ENCODE results near the gene PLEKHO2. TPM values are rescaled to one million over a fixed set of nuclear protein-coding genes. Genes with fewer than 3 reads are reported as not detected.

The PLEKHO2 gene
- total RNA-seq, 4 donors from 2014 or later = 10.3 to 46.2 (median 23.0) TPM

DNA sequence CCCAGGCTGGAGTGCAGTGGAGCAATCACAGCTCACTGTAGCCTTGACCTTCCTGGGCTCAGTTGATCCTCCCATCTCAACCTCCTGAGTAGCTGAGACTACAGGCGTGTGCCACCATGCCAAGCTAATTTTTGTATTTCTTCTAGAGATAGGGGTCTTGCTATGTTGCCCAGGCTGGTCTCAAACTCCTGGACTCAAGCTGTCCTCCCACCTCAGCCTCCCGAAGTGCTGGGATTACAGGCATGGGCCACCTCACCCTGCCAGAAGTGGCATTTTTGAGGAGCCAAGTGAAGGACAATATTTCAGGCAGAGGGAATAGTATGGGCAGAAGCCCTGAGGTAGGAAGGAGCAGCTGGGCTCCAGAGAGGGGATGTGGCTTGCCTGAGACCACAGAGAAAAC lies 74.7 kb downstream of the PLEKHO2 start:
- H3K36me3 ChIP-seq = no peaks in the 10 kb centered on the region
- H3K27me3 ChIP-seq = no peaks in the 10 kb centered on the region
- H3K9me3 ChIP-seq = no peaks in the 10 kb centered on the region
- no peak overlapping the region for H3K4me3 ChIP-seq
- no peak for DNase-seq
- no peaks in the 10 kb centered on the region for H3K4me1 ChIP-seq
- no peak for TF ChIP-seq POLR2A (IDR thresholded peaks at IDR 0.05)
- TF ChIP-seq, protein P1, sequence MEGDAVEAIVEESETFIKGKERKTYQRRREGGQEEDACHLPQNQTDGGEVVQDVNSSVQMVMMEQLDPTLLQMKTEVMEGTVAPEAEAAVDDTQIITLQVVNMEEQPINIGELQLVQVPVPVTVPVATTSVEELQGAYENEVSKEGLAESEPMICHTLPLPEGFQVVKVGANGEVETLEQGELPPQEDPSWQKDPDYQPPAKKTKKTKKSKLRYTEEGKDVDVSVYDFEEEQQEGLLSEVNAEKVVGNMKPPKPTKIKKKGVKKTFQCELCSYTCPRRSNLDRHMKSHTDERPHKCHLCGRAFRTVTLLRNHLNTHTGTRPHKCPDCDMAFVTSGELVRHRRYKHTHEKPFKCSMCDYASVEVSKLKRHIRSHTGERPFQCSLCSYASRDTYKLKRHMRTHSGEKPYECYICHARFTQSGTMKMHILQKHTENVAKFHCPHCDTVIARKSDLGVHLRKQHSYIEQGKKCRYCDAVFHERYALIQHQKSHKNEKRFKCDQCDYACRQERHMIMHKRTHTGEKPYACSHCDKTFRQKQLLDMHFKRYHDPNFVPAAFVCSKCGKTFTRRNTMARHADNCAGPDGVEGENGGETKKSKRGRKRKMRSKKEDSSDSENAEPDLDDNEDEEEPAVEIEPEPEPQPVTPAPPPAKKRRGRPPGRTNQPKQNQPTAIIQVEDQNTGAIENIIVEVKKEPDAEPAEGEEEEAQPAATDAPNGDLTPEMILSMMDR (IDR thresholded peaks at IDR 0.05) = no peak
- intact Hi-C loops (cut with DNase I; ENCODE audit: low total_unique reads) = no loop called here
- H3K27ac ChIP-seq = no peak overlapping the region

- Histone ChIP-seq H3K27ac (no peak overlapping the region), H3K4me1 (no peaks in the 10 kb centered on the region), H3K9me3 (no peaks in the 10 kb centered on the region), H3K36me3 (no peaks in the 10 kb centered on the region), H3K27me3 (no peaks in the 10 kb centered on the region), H3K4me3 (no peak overlapping the region)
- intact Hi-C loops (cut with DNase I; ENCODE audit: low total_unique reads) = no loop called here
- TF ChIP-seq POLR2A (IDR thresholded peaks at IDR 0.05) = no peak
- TF ChIP-seq, protein P1 (IDR thresholded peaks at IDR 0.05) = no peak
- no peak for DNase-seq
These were observed 75.5 kb downstream of the PLEKHO2 start for GRCh38 chr15:64917211-64917610.

Other genes with a start within 250 kb of the PLEKHO2 start
- gene RBPMS2, start 66.3 kb upstream of the PLEKHO2 start, total RNA-seq = 10 to 100 TPM in 1 of 4 donors, 1 to 10 TPM in 3; 1.5 to 58.4 (median 6.4) TPM
- 1 to 10 TPM in 1 of 4 donors, under 1 TPM in 2, not detected in 1; 0.24 to 5.5 (median 0.29) TPM for gene PIF1, start 16.3 kb upstream of the PLEKHO2 start, total RNA-seq
- gene ANKDD1A, start 70.0 kb downstream of the PLEKHO2 start, total RNA-seq = 10 to 100 TPM in 3 of 4 donors, under 1 TPM in 1; 0.59 to 36.2 (median 17.7) TPM
- gene SPG21, start 148.0 kb downstream of the PLEKHO2 start, total RNA-seq = 100 to 1,000 TPM in 1 of 4 donors, 10 to 100 TPM in 3; 22.8 to 130 (median 80.7) TPM
- gene MTFMT, start 187.7 kb downstream of the PLEKHO2 start, total RNA-seq = 10 to 100 TPM; 11.5 to 30.1 (median 21.0) TPM
- gene SLC51B, start 203.5 kb downstream of the PLEKHO2 start, total RNA-seq = not detected
- gene RASL12, start 226.1 kb downstream of the PLEKHO2 start, total RNA-seq = 100 to 1,000 TPM in 1 of 4 donors, 10 to 100 TPM in 3; 65.3 to 116 (median 76.6) TPM
- gene KBTBD13, start 234.8 kb downstream of the PLEKHO2 start, total RNA-seq = 1 to 10 TPM in 1 of 4 donors, under 1 TPM in 1, not detected in 2; 0.21 to 1.3 TPM